Activated CD4-positive, CD25-positive, alpha-beta regulatory T cell (primary cell): ENCODE data around the gene CNTD1.
A peak's percentile ranks its signal among the peaks of the same experiment; 100 is the strongest.
"Not testable (repeated sequence)": the region's sequence is repeated elsewhere in the genome, so short reads cannot be mapped to it uniquely, and the experiment has no call there.

Source experiments
- DNase-seq, 4 experiments: peaks; one replicate each; lab custom pipeline; 2025; lab: John Stamatoyannopoulos, UW

Gene CNTD1, protein sequence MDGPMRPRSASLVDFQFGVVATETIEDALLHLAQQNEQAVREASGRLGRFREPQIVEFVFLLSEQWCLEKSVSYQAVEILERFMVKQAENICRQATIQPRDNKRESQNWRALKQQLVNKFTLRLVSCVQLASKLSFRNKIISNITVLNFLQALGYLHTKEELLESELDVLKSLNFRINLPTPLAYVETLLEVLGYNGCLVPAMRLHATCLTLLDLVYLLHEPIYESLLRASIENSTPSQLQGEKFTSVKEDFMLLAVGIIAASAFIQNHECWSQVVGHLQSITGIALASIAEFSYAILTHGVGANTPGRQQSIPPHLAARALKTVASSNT

DNA sequence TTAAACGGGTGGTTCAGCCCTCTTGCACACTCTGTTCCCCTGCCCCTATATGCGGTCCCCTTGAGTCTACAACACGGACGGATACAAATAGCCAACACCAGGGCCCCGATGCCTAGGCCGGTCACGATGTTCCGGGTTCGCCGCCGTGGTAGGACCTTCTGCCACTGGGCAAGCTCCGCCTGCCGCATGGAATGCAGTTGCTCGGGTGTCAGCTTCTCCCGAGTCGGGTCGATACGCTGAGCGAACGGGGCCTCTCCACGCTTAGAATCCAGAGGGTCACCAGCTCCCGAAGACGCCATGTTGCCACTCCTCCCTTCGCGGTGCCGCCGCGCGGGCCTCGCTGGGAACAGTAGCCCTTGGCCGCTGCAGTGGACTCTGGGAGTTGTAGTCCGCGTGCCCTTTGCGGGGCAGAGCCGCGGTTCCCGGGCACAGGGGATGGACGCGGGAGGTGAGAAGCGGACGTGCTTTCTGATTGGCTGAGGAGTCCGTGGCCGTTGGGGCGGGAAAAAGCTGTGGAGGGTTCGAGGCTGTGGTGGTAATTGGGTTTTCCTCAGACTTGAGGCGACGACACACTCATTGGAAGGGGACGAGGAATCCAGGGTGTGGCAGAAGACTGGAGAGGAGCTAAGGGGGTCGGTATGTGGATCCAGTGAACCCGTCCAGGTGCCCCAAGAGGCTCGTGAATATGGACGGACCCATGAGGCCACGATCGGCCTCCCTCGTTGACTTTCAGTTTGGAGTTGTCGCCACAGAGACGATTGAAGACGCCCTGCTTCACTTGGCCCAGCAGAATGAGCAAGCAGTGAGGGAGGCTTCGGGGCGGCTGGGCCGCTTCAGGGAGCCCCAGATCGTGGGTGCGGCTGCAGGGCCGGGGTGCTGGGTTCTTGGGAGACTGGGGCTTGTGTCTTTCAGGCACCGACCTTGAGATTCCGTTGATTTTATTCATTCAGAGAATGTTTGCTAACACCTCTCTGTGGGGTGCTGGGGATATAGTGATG lies at the start of gene CNTD1, which contains the start of gene COA3:
Gene CNTD1, plus strand, starts transcription at position 479 of the 998 bp plus-strand sequence. Its CDS starts 207 bp downstream, at position 686.
Gene COA3, minus strand, starts transcription at position 322 of the 998 bp plus-strand sequence. Its CDS starts 23 bp downstream, at position 299.
- peak; percentile 51 to 67 (median 60) for DNase-seq

- no peak for DNase-seq
Observed at GRCh38 chr17:42748908-42749798, 49.5 kb upstream of the CNTD1 start.

- no peak for DNase-seq
Observed at GRCh38 chr17:42750739-42751344, 47.8 kb upstream of the CNTD1 start.

DNA sequence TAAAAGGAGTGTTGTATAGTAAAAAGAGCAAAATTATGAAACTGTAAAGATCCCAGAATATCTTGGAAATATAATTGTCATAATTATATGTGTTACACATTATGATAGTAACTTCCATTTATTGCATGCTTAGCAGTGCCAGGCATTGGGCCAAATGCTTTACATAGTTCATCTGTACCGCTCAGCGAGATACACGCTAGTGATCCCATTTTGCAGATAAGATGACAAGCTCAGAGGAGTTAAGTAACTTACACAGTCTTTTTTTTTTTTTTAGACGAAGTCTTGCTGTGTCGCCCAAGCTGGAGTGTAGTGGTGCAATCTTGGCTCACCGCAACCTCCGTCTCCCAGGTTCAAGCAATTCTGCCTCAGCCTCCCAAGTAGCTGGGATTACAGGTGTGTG lies 47.0 kb upstream of the CNTD1 start:
- no peak for DNase-seq

DNA sequence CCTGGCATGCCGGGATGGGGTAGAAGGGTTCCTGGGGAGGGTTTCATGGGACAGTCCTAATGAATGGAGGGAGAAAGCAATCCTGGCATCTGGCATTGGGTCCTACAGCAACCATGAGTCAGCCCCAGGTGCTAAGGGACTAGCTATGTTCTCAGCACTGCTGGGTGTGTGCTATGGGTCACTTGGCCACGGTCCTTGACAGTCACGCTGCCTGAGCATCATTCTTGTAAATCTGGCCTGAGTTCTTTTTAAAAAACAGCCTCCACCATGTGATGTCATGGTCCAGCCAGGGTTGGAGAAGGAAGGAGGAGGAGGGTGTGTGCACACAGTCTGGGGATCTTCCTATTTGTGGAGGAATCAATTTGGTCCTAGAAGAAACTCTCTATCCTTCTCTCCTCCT lies 43.9 kb upstream of the CNTD1 start:
- no peak for DNase-seq

GRCh38 chr17:42759982-42760651 lies 38.5 kb upstream of the CNTD1 start:
- DNase-seq, result no peak

GRCh38 chr17:42760652-42761581 lies 37.7 kb upstream of the CNTD1 start, which contains the start of gene RAMP2:
RAMP2 (plus strand) TSS chr17:42761227; CDS start chr17:42761262, 35 bp downstream.
- no peak for DNase-seq

- DNase-seq, result no peak
Observed at GRCh38 chr17:42761638-42762037, 37.0 kb upstream of the CNTD1 start.

- DNase-seq, result no peak
Observed at GRCh38 chr17:42766124-42766523, 32.5 kb upstream of the CNTD1 start.

DNA sequence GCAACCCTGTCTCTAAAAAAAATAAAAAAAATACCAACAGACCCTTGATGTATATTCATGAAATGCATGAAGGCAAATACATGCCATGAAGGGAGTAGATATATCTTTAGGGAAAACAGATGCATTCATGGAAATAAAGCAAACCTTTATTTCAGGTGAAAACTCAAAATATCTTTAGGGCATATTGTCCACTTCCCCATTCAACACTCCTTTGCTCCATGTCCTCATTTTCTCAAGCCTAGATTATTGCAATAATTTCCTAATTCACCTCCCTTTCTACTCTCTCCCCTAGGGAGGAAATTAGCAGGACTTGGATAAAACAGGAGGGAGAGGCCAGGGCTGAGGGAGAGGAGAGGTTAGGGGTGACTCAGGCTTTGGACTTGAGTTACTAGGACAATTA lies 31.1 kb upstream of the CNTD1 start:
- DNase-seq, result no peak

DNA sequence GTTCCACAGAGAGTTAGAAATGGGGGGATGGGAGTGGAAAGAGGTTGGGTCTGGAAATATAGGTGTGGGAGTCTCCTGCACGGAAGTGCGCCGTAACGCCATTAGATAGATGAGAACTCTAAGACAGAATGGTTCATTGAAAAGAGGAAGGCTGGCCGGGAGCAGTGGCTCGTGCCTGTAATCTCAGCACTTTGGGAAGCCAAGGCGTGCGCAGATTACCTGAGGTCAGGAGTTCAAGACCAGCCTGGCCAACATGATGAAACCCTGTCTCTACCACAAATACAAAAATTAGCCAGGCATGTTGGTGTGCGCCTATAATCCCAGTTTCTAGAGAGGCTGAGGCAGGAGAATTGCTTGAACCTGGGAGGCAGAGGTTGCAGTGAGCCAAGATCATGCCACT lies 30.7 kb upstream of the CNTD1 start:
- not testable (repeated sequence) for DNase-seq

GRCh38 chr17:42769964-42770363 lies 28.7 kb upstream of the CNTD1 start:
- DNase-seq, result not testable (repeated sequence)

GRCh38 chr17:42772945-42773289 lies 25.7 kb upstream of the CNTD1 start:
- no peak for DNase-seq

GRCh38 chr17:42773290-42774035 lies 25.2 kb upstream of the CNTD1 start, which contains the start of gene VPS25:
VPS25 (plus strand) TSS chr17:42773449; CDS start chr17:42773476, 27 bp downstream.
- peak; percentile 34 to 60 (median 49) for DNase-seq

DNA sequence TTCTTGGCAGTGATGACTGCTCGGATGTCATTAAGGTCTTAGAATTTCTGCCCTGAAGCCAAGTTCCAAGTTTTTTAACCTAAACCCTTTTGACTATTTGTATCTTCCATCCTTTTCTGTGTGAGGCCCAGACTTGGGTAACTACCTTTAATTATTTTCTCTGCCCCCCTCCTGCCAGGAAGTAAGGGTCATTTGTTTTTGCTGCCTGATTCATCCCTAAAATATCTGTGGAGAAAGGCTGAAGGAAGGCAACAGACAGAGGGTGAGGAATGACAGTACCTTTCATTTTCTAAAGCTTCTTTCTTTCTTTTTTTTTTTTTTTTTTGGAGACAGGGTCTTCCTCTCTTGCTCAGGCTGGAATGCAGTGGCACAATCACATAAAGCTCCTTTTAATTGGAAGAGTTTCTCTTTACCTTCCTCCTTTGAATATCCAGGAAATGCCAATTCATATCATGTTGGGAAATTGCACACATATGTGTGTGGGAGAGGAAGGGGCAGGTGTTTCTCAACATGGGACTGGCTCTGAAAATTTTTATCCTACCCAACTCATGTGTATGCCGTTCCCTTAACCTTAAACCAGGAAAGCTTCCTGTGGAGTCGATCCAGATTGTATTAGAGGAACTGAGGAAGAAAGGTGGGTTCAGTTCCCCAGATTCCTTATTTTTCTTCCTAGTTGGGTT lies 24.5 kb upstream of the CNTD1 start:
- no peak for DNase-seq

DNA sequence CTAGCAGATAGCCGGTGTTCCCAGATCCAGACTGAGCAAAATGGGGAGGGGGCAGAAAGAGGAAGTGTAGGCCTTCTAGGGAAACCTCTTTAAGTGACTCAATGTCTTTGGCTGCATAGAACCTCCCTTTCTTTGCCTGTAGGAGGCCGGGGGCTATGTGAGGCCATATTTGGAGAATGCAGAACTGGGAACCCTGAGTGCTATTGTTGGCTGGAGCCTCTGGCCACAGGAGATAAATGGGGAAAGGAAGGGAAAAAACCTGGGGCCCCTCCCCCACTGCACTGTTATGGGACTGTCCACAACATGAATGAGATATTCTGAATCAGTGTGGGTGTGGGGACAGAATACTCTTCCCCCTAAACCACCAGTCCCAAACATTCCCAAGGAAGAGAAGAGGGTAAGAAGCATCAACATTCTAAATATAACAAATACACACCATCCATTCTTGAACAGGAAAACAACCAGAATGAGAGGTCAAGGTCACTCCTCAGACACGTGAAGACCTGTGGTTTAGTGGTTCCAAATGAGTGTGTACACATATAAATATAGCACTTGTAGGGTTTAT lies 23.0 kb upstream of the CNTD1 start:
- no peak for DNase-seq

GRCh38 chr17:42778570-42778969 lies 20.1 kb upstream of the CNTD1 start:
- no peak for DNase-seq
